ENCODE measurements around the gene TNFRSF25. TPM values are rescaled to one million over a fixed set of nuclear protein-coding genes. Genes with fewer than 3 reads are reported as not detected.

Gene TNFRSF25
- total RNA-seq, 1 donor from 2014 or later = 20.5 TPM

GRCh38 chr1:6414443-6414844 lies 51.5 kb downstream of the TNFRSF25 start:
- DNase-seq (ENCODE audit: low read depth) = peak; percentile 99
- peaks cover 6% of the 10 kb centered on the region for H3K36me3 ChIP-seq (ENCODE audit: control insufficient read depth, insufficient read depth, low read length)
- TF ChIP-seq CTCF (IDR thresholded peaks at IDR 0.05; ENCODE audit: insufficient read depth, low read length, severe bottlenecking) = peak; percentile 78
- H3K4me3 ChIP-seq (ENCODE audit: low read depth, low read length) = no peak overlapping the region
- peak; percentile 32 for FAIRE-seq
- H3K27me3 ChIP-seq (ENCODE audit: control insufficient read depth, insufficient read depth, low read length) = no peaks in the 10 kb centered on the region

- H3K27me3 ChIP-seq (ENCODE audit: control insufficient read depth, insufficient read depth, low read length) = no peaks in the 10 kb centered on the region
- peaks cover 1% of the 10 kb centered on the region for H3K36me3 ChIP-seq (ENCODE audit: control insufficient read depth, insufficient read depth, low read length)
- TF ChIP-seq CTCF (IDR thresholded peaks at IDR 0.05; ENCODE audit: insufficient read depth, low read length, severe bottlenecking) = no peak
- H3K4me3 ChIP-seq (ENCODE audit: low read depth, low read length) = no peak overlapping the region
- FAIRE-seq (no peak), DNase-seq (ENCODE audit: low read depth) (peak; percentile 97)
These were observed 53.1 kb downstream of the TNFRSF25 start for GRCh38 chr1:6412896-6413295.

Other genes with a start within 250 kb of the TNFRSF25 start
- gene ICMT, start 230.2 kb downstream of the TNFRSF25 start, total RNA-seq = 43.3 and 53.4 TPM in 2 replicates
- gene HES3, start 222.0 kb downstream of the TNFRSF25 start, total RNA-seq = not detected in 2 replicates
- gene GPR153, start 205.1 kb downstream of the TNFRSF25 start, total RNA-seq = 16.5 and 44.2 TPM in 2 replicates
- gene ACOT7, start 72.4 kb downstream of the TNFRSF25 start, total RNA-seq = 88.1 and 89.8 TPM in 2 replicates
- gene HES2, start 46.3 kb downstream of the TNFRSF25 start, total RNA-seq = 98.1 and 116 TPM in 2 replicates
- 4.5 and 8.4 TPM in 2 replicates for gene ESPN, start 41.4 kb downstream of the TNFRSF25 start, total RNA-seq
- 42.9 and 45.2 TPM in 2 replicates for gene PLEKHG5, start 25.5 kb upstream of the TNFRSF25 start, total RNA-seq
- 12.3 and 14.2 TPM in 2 replicates for gene NOL9, start 88.3 kb upstream of the TNFRSF25 start, total RNA-seq
- not detected in 2 replicates for gene TAS1R1, start 89.1 kb upstream of the TNFRSF25 start, total RNA-seq
- 18.7 and 19.7 TPM in 2 replicates for gene ZBTB48, start 113.8 kb upstream of the TNFRSF25 start, total RNA-seq
- 30.2 and 38.7 TPM in 2 replicates for gene KLHL21, start 136.7 kb upstream of the TNFRSF25 start, total RNA-seq
- 6.1 and 9.9 TPM in 2 replicates for gene PHF13, start 147.6 kb upstream of the TNFRSF25 start, total RNA-seq
- 24.0 and 26.6 TPM in 2 replicates for gene THAP3, start 158.7 kb upstream of the TNFRSF25 start, total RNA-seq
- 17.9 and 31.1 TPM in 2 replicates for gene DNAJC11, start 235.6 kb upstream of the TNFRSF25 start, total RNA-seq